Right ventricle myocardium superior (tissue), 1 donor: ENCODE results near the gene SOX21. TPM values are rescaled to one million over a fixed set of nuclear protein-coding genes. Genes with fewer than 3 reads are reported as not detected.

Source experiments
- ATAC-seq: fragments of 200-7000 bp; cut with Tn5 transposase; one replicate; pipeline ENCODE4 v1.9.1; 2020; ENCODE audit warnings: mild to moderate bottlenecking; ENCODE audit not compliant: poor library complexity
- DNase-seq: peaks from one replicate; pipeline ENCODE4 v3.0.0-alpha.2; 2020
- intact Hi-C: fragments of 100-400 bp; cut with DNase I; formaldehyde crosslinking; loops from one replicate; pipeline ENCODE4 v1.11.2; 2022
- total RNA-seq: library from RNA; stranded (reverse); fragmentation: NEBNext Ultra II Directional; extraction: Animal tissue kit (Norgen Biotek cat#: 25700); gene quantifications from one replicate; pipeline ENCODE4 v1.2.1, GENCODE V29; 2021
- donor health status: DM: no; HTN: yes; CAD: no; lungs with severe emphysema.

The SOX21 gene
- total RNA-seq, 1 donor from 2014 or later = not detected

- intact Hi-C loops = no loop called here
- no peak for ATAC-seq
- no peak for DNase-seq
These were observed 16.2 kb downstream of the SOX21 start for GRCh38 chr13:94696171-94696570.

- no peak for DNase-seq
- ATAC-seq = no peak
- intact Hi-C loops = no loop called here
These were observed 20.3 kb downstream of the SOX21 start for GRCh38 chr13:94692030-94692429.

- DNase-seq (no peak), ATAC-seq (no peak)
- intact Hi-C loops = no loop called here
These were observed 28.9 kb downstream of the SOX21 start for GRCh38 chr13:94683409-94683808.

- ATAC-seq (no peak), DNase-seq (no peak)
- intact Hi-C loops = no loop called here
These were observed 30.1 kb downstream of the SOX21 start for GRCh38 chr13:94682229-94682628.

GRCh38 chr13:94679614-94680013, 32.7 kb downstream of the SOX21 start:
- DNase-seq (no peak), ATAC-seq (no peak)
- intact Hi-C loops = no loop called here

GRCh38 chr13:94678845-94679244, 33.5 kb downstream of the SOX21 start:
- no peak for ATAC-seq
- intact Hi-C loops = no loop called here

GRCh38 chr13:94677799-94678198, 34.5 kb downstream of the SOX21 start:
- intact Hi-C loops = no loop called here
- ATAC-seq (no peak), DNase-seq (no peak)

More at GRCh38 chr13:94678845-94679244, 33.5 kb downstream of the SOX21 start:
- no peak for DNase-seq

GRCh38 chr13:94674609-94675348, 37.6 kb downstream of the SOX21 start:
- ATAC-seq = no peak
- DNase-seq = no peak
- intact Hi-C loops = no loop called here

GRCh38 chr13:94673851-94674250, 38.5 kb downstream of the SOX21 start:
- no peak for ATAC-seq
- intact Hi-C loops = no loop called here

GRCh38 chr13:94672400-94672799, 39.9 kb downstream of the SOX21 start:
- DNase-seq (no peak), ATAC-seq (no peak)
- intact Hi-C loops = no loop called here

More at GRCh38 chr13:94673851-94674250, 38.5 kb downstream of the SOX21 start:
- DNase-seq = no peak

- intact Hi-C loops = no loop called here
- no peak for DNase-seq
- no peak for ATAC-seq
These were observed 45.2 kb downstream of the SOX21 start for GRCh38 chr13:94667190-94667589.

- intact Hi-C loops = no loop called here
- ATAC-seq (no peak), DNase-seq (no peak)
These were observed 46.3 kb downstream of the SOX21 start for GRCh38 chr13:94666065-94666464.

GRCh38 chr13:94664889-94665288, 47.5 kb downstream of the SOX21 start:
- no peak for ATAC-seq
- DNase-seq = no peak
- intact Hi-C loops = no loop called here

- DNase-seq (no peak), ATAC-seq (no peak)
- intact Hi-C loops = no loop called here
These were observed 49.9 kb downstream of the SOX21 start for GRCh38 chr13:94662274-94662945.

- DNase-seq (no peak), ATAC-seq (no peak)
- intact Hi-C loops = no loop called here
These were observed 50.9 kb downstream of the SOX21 start for GRCh38 chr13:94661406-94661805.

GRCh38 chr13:94660695-94661326, 51.5 kb downstream of the SOX21 start:
- intact Hi-C loops = no loop called here
- ATAC-seq = no peak
- DNase-seq = no peak
